Ureter (tissue), 1 donor: ENCODE results near the gene USP40. TPM values are rescaled to one million over a fixed set of nuclear protein-coding genes. Genes with fewer than 3 reads are reported as not detected.

ENCODE experiments used
- DNase-seq: peaks from one replicate; pipeline ENCODE4 v3.0.0-alpha.2; 2020; ENCODE audit warnings: low spot score
- total RNA-seq: library from RNA; stranded (reverse); gene quantifications from one replicate; pipeline ENCODE4 v1.2.4, GENCODE V29; 2023
- donor health status: DM: yes; HTN: yes; CAD: no.

USP40 gene
- total RNA-seq, 1 donor from 2014 or later = 79.2 TPM

DNA sequence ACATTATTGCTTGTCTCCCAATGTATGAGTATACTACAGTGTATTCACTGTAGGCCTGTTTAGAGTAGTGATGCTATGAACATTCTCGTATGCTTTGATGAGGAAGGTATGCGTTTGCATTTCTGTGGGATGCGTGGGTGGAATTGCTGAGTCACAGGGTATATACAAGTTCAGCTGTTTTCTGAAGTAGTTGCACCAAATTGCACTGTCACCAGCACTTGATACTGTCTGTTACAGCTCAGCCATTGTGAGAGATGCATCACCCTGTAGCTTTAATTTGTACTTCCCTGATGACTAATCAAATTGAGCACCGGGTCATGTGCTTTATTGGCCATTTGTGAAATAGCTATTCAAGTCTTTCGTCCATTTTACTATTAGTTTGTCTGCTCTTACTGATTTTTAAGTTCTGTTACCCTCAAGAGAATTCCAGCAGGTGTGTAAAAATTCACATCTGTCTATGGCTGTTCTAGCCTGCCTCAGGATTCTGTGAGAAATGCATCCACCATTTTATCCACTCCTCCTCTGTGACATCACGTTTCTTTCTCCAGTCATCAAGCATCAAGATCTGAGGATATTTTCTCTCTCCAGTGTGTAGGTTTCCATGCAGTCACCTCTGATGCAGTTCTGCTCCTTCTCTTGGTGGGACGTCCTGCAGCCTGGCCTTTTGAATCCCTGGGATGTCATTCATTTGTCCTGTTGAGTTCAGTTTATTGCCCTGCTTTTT, 139.8 kb downstream of the USP40 start:
- peak; percentile 13 for DNase-seq

Other genes starting within 250 kb of the USP40 start
- gene DGKD, start 212.3 kb downstream of the USP40 start, total RNA-seq = 44.7 TPM
- 4.4 TPM for gene UGT1A8, start 50.9 kb upstream of the USP40 start, total RNA-seq
- gene UGT1A10, start 69.7 kb upstream of the USP40 start, total RNA-seq = 3.0 TPM
- gene UGT1A9, start 105.1 kb upstream of the USP40 start, total RNA-seq = 1.5 TPM
- 7.7 TPM for gene UGT1A7, start 115.1 kb upstream of the USP40 start, total RNA-seq
- gene UGT1A6, start 126.1 kb upstream of the USP40 start, total RNA-seq = 134 TPM
- 21.3 TPM for gene UGT1A5, start 146.1 kb upstream of the USP40 start, total RNA-seq
- 23.2 TPM for gene UGT1A4, start 152.0 kb upstream of the USP40 start, total RNA-seq
- 20.8 TPM for gene UGT1A3, start 162.3 kb upstream of the USP40 start, total RNA-seq
- 21.8 TPM for gene UGT1A1, start 193.5 kb upstream of the USP40 start, total RNA-seq
- 9.3 TPM for gene MROH2A, start 211.5 kb upstream of the USP40 start, total RNA-seq